Naive thymus-derived CD4-positive, alpha-beta T cell (primary cell): ENCODE results near the gene STUB1. TPM values are rescaled to one million over a fixed set of nuclear protein-coding genes. Genes with fewer than 3 reads are reported as not detected.

Experiments
- ATAC-seq: fragments of 150-1000 bp; cut with Tn5 transposase; 2 replicates; pipeline ENCODE4 v1.10.0; 2021; ENCODE audit warnings: mild to moderate bottlenecking, moderate library complexity
- CTCF ChIA-PET: fragments of 350-600 bp; sonication (Branson Sonifier 250); formaldehyde crosslinking; loops from one replicate; lab custom pipeline; 2021; ENCODE audit warnings: antibody characterized with exemption; lab: Charles Lee
- POLR2A ChIA-PET: fragments of 350-600 bp; sonication (Branson Sonifier 250); formaldehyde crosslinking; loops from one replicate; lab custom pipeline; 2021; ENCODE audit warnings: antibody characterized with exemption, inconsistent platforms; lab: Charles Lee
- DNase-seq, 9 donors: peaks; one replicate each; pipeline versions ENCODE4 v3.0.0 to v3.0.0-alpha.2; 2020 to 2022; ENCODE audit warnings: mixed read lengths in 1 of 9
- H3K27ac ChIP-seq: one replicate; pipeline ENCODE4 v1.7.0; 2013; ENCODE audit warnings: mild to moderate bottlenecking, low read depth, low read length, moderate library complexity
- H3K27me3 ChIP-seq, 2 donors: one replicate each; pipeline ENCODE4 v1.7.0; 2013; ENCODE audit warnings: low read length in 2 of 2, mild to moderate bottlenecking in 2 of 2, moderate library complexity in 2 of 2; ENCODE audit not compliant: control insufficient read depth in 2 of 2, insufficient read depth in 2 of 2
- H3K36me3 ChIP-seq, 3 experiments: 1 replicate in 2 of 3; 2 replicates in 1 of 3; pipeline ENCODE4 v1.7.0; 2013; ENCODE audit warnings: low read length in 3 of 3, mild to moderate bottlenecking in 3 of 3, moderate library complexity in 1 of 3; ENCODE audit not compliant: insufficient read depth in 3 of 3, control insufficient read depth in 2 of 3
- H3K4me1 ChIP-seq, 2 donors: one replicate each; pipeline ENCODE4 v1.7.0; 2013; ENCODE audit warnings: low read length in 2 of 2, mild to moderate bottlenecking in 2 of 2, moderate library complexity in 1 of 2; ENCODE audit not compliant: control insufficient read depth in 2 of 2, insufficient read depth in 2 of 2
- H3K4me3 ChIP-seq: 2 replicates; pipeline ENCODE4 v1.7.0; 2013; ENCODE audit warnings: mild to moderate bottlenecking, low read length
- H3K9me3 ChIP-seq, 3 experiments: 1 replicate in 2 of 3; 2 replicates in 1 of 3; pipeline ENCODE4 v1.7.0; 2013; ENCODE audit warnings: low read length in 3 of 3; ENCODE audit not compliant: control insufficient read depth in 2 of 3
- H3K27ac Mint-ChIP-seq, 9 donors: one replicate each; pipeline ENCODE4 v1.8.0; 2020 to 2022; ENCODE audit warnings: mixed read lengths in 9 of 9, mild to moderate bottlenecking in 8 of 9, moderate library complexity in 5 of 9, inconsistent platforms in 2 of 9
- H3K27me3 Mint-ChIP-seq, 5 donors: one replicate each; pipeline ENCODE4 v1.8.0; 2021 to 2022; ENCODE audit warnings: mixed read lengths in 5 of 5, mild to moderate bottlenecking in 1 of 5
- H3K36me3 Mint-ChIP-seq, 5 donors: one replicate each; pipeline ENCODE4 v1.8.0; 2020 to 2022; ENCODE audit warnings: mixed read lengths in 5 of 5, mild to moderate bottlenecking in 3 of 5, inconsistent platforms in 1 of 5
- H3K4me1 Mint-ChIP-seq, 7 donors: one replicate each; pipeline ENCODE4 v1.8.0; 2020 to 2022; ENCODE audit warnings: mixed read lengths in 7 of 7, mild to moderate bottlenecking in 3 of 7, inconsistent platforms in 1 of 7
- H3K4me3 Mint-ChIP-seq, 10 donors: one replicate each; pipeline ENCODE4 v1.8.0; 2020 to 2022; ENCODE audit warnings: mild to moderate bottlenecking in 10 of 10, mixed read lengths in 10 of 10, moderate library complexity in 6 of 10, inconsistent platforms in 2 of 10
- H3K9me3 Mint-ChIP-seq, 11 donors: one replicate each; pipeline ENCODE4 v1.8.0; 2020 to 2022; ENCODE audit warnings: mixed read lengths in 11 of 11, mild to moderate bottlenecking in 4 of 11, inconsistent platforms in 1 of 11, moderate library complexity in 1 of 11
- intact Hi-C, 2 donors: fragments of 100-400 bp; cut with micrococcal nuclease; formaldehyde crosslinking; loops; one replicate each; pipeline ENCODE4 v1.15.1; 2023
- polyA plus RNA-seq, 2 donors: library from polyadenylated mRNA; unstranded; fragments of 300-500 nt; fragmentation: Illumina TruSeq; gene quantifications; one replicate each; pipeline ENCODE4 v1.2.3, GENCODE V29; 2021
- total RNA-seq, 6 experiments: library from RNA in 5 of 6; stranded (reverse) in 5 of 6; gene quantifications; 1 replicate in 5 of 6; 2 replicates in 1 of 6; pipeline ENCODE4 v1.2.3 and lab custom pipeline; 2021 to 2026

Gene STUB1
- 100 to 1,000 TPM in 1 of 5 experiments, 10 to 100 TPM in 4; 68.6 to 105 (median 77.4) TPM for total RNA-seq
- polyA plus RNA-seq, result 100 to 1,000 TPM; 132 to 159 TPM
- total RNA-seq (lab: John Stamatoyannopoulos, UW), result 29.6 reads per million, percentile 59 among the genes with 10 or more reads in this experiment

GRCh38 chr16:679814-680624 lies at the start of gene STUB1:
TSS of gene STUB1 (plus strand) at chr16:680410. CDS start at chr16:680526, 116 bp downstream.
- H3K4me1 ChIP-seq, result peaks cover 7 to 19% of the 10 kb centered on the region in 2 donors
- DNase-seq (peak; percentile 72 to 96 (median 81)), ATAC-seq (peak; percentile 81)
- H3K4me1 Mint-ChIP-seq, result peaks cover 10 to 33% (median 22%) of the 10 kb centered on the region in 7 donors
- no peaks in the 10 kb centered on the region for H3K27me3 ChIP-seq
- ChIA-PET CTCF (no interaction called here), POLR2A (interaction anchor here (0.8 to 3.8 kb wide), 10 partner anchors 10 to 111 kb away, joined by 3 to 34 read pairs (median 5); partner anchors contain the start of genes METTL26, RHOT2 and WDR24)
- H3K27me3 Mint-ChIP-seq, result peaks cover 0 to 4% (median 0%) of the 10 kb centered on the region in 5 donors
- peaks cover 0 to 24% (median 12%) of the 10 kb centered on the region in 3 experiments for H3K36me3 ChIP-seq
- H3K27ac ChIP-seq, result peak within 1 kb of the TSS; percentile 79
- intact Hi-C loops, result loop anchor here (1.0 to 5.0 kb wide), 11 partner anchors 10 to 1285 kb away; partner anchors contain the start of genes FAM234A (in 1 of the 2), LMF1 (in 1 of the 2), METTL26 (in 1 of the 2) and RHOT2 (in 1 of the 2)
- H3K27ac Mint-ChIP-seq, result peak within 1 kb of the TSS in 7 of 9 donors; percentile 62 to 89 (median 83)
- H3K4me3 ChIP-seq, result peak within 1 kb of the TSS; percentile 71
- no peaks in the 10 kb centered on the region for H3K9me3 Mint-ChIP-seq
- peaks cover 0 to 9% (median 0%) of the 10 kb centered on the region in 5 donors for H3K36me3 Mint-ChIP-seq
- H3K4me3 Mint-ChIP-seq, result peak within 1 kb of the TSS; percentile 71 to 89 (median 84)
- no peaks in the 10 kb centered on the region for H3K9me3 ChIP-seq

- no peak within 1 kb of the TSS for H3K4me3 Mint-ChIP-seq
- ATAC-seq (no peak), DNase-seq (no peak)
- no peaks in the 10 kb centered on the region for H3K27me3 Mint-ChIP-seq
- Histone ChIP-seq H3K9me3 (no peaks in the 10 kb centered on the region), H3K4me3 (no peak within 1 kb of the TSS), H3K27me3 (no peaks in the 10 kb centered on the region), H3K27ac (no peak within 1 kb of the TSS), H3K4me1 (peaks cover 5 to 8% of the 10 kb centered on the region in 2 donors), H3K36me3 (peaks cover 0 to 45% (median 0%) of the 10 kb centered on the region in 3 experiments)
- H3K4me1 Mint-ChIP-seq, result peaks cover 0 to 5% (median 0%) of the 10 kb centered on the region in 7 donors
- ChIA-PET CTCF (no interaction called here), POLR2A (interaction anchor here (0.8 to 1.0 kb wide), 2 partner anchors 44 to 59 kb away, joined by 3 to 4 read pairs; partner anchors contain the start of gene RHBDL1)
- intact Hi-C loops, result no loop called here
- H3K36me3 Mint-ChIP-seq, result peaks cover 0 to 3% (median 0%) of the 10 kb centered on the region in 5 donors
- no peak within 1 kb of the TSS for H3K27ac Mint-ChIP-seq
- no peaks in the 10 kb centered on the region for H3K9me3 Mint-ChIP-seq
Measured at GRCh38 chr16:630815-631405, 49.3 kb upstream of the STUB1 start, which contains the start of gene WFIKKN1. TSS of gene WFIKKN1 (plus strand) at chr16:630985. CDS start at chr16:631254, 269 bp downstream.

- DNase-seq (no peak), ATAC-seq (no peak)
- ChIA-PET CTCF (no interaction called here), POLR2A (interaction anchor here (1.0 kb wide), 1 partner anchor 43 kb away, joined by 3 read pairs; the partner anchor contains the start of gene RHBDL1)
- Histone ChIP-seq H3K27ac (no peak overlapping the region), H3K27me3 (no peaks in the 10 kb centered on the region), H3K4me3 (no peak overlapping the region), H3K4me1 (peaks cover 5 to 8% of the 10 kb centered on the region in 2 donors), H3K36me3 (peaks cover 0 to 41% (median 0%) of the 10 kb centered on the region in 3 experiments), H3K9me3 (no peaks in the 10 kb centered on the region)
- no peak overlapping the region for H3K4me3 Mint-ChIP-seq
- H3K9me3 Mint-ChIP-seq, result peaks cover 0 to 7% (median 0%) of the 10 kb centered on the region in 11 donors
- intact Hi-C loops, result no loop called here
- no peak overlapping the region for H3K27ac Mint-ChIP-seq
- peaks cover 0 to 10% (median 5%) of the 10 kb centered on the region in 7 donors for H3K4me1 Mint-ChIP-seq
- peaks cover 0 to 6% (median 0%) of the 10 kb centered on the region in 5 donors for H3K27me3 Mint-ChIP-seq
- no peaks in the 10 kb centered on the region for H3K36me3 Mint-ChIP-seq
Measured at GRCh38 chr16:631808-632358, 48.3 kb upstream of the STUB1 start.

GRCh38 chr16:632486-633335 lies 47.5 kb upstream of the STUB1 start:
- intact Hi-C loops, result no loop called here
- ChIA-PET CTCF (no interaction called here), POLR2A (no interaction called here)
- Mint-ChIP-seq H3K9me3 (peaks cover 0 to 7% (median 0%) of the 10 kb centered on the region in 11 donors), H3K27ac (no peak overlapping the region), H3K36me3 (no peaks in the 10 kb centered on the region), H3K4me1 (peaks cover 0 to 10% (median 5%) of the 10 kb centered on the region in 7 donors), H3K4me3 (no peak overlapping the region), H3K27me3 (peaks cover 0 to 6% (median 0%) of the 10 kb centered on the region in 5 donors)
- H3K9me3 ChIP-seq, result no peaks in the 10 kb centered on the region
- no peak for DNase-seq
- H3K4me3 ChIP-seq, result no peak overlapping the region
- no peaks in the 10 kb centered on the region for H3K27me3 ChIP-seq
- no peak overlapping the region for H3K27ac ChIP-seq
- no peak for ATAC-seq
- H3K4me1 ChIP-seq, result peaks cover 5 to 13% of the 10 kb centered on the region in 2 donors
- H3K36me3 ChIP-seq, result peaks cover 0 to 33% (median 0%) of the 10 kb centered on the region in 3 experiments

GRCh38 chr16:633336-634050 lies 46.7 kb upstream of the STUB1 start:
- H3K4me1 Mint-ChIP-seq, result peaks cover 0 to 10% (median 8%) of the 10 kb centered on the region in 7 donors
- CTCF ChIA-PET, result no interaction called here
- peaks cover 0 to 6% (median 0%) of the 10 kb centered on the region in 5 donors for H3K27me3 Mint-ChIP-seq

More at GRCh38 chr16:633336-634050, 46.7 kb upstream of the STUB1 start:
- no peak overlapping the region for H3K27ac ChIP-seq
- peaks cover 0 to 26% (median 0%) of the 10 kb centered on the region in 3 experiments for H3K36me3 ChIP-seq
- no peaks in the 10 kb centered on the region for H3K27me3 ChIP-seq
- Mint-ChIP-seq H3K36me3 (no peaks in the 10 kb centered on the region), H3K4me3 (no peak overlapping the region), H3K27ac (no peak overlapping the region), H3K9me3 (peaks cover 0 to 7% (median 0%) of the 10 kb centered on the region in 11 donors)
- peaks cover 5 to 14% of the 10 kb centered on the region in 2 donors for H3K4me1 ChIP-seq
- ATAC-seq, result no peak
- POLR2A ChIA-PET, result no interaction called here
- intact Hi-C loops, result no loop called here
- H3K4me3 ChIP-seq, result no peak overlapping the region
- no peaks in the 10 kb centered on the region for H3K9me3 ChIP-seq
- no peak for DNase-seq
